Measurements from ENCODE around the gene CARD18. TPM values are rescaled to one million over a fixed set of nuclear protein-coding genes. Genes with fewer than 3 reads are reported as not detected.

CARD18 gene
- total RNA-seq, 1 experiment from 2014 or later, result not detected

GRCh38 chr11:105183987-105184386 lies 44.4 kb upstream of the CARD18 start:
- no peak overlapping the region for H3K14ac ChIP-seq (ENCODE audit: insufficient read depth, low read length)
- H4K8ac ChIP-seq (replicated peaks; ENCODE audit: insufficient read length, low read depth, low read length), result no peak overlapping the region
- no peak overlapping the region for H2BK5ac ChIP-seq (ENCODE audit: insufficient read length, low read length)
- no peak overlapping the region for H2BK20ac ChIP-seq (ENCODE audit: low read depth, low read length, poor library complexity, severe bottlenecking)
- H3K4me3 Mint-ChIP-seq, result no peak overlapping the region
- no peak overlapping the region for H3K18ac ChIP-seq (ENCODE audit: insufficient read length, low read depth, low read length)
- H3K23me2 ChIP-seq (ENCODE audit: insufficient read length, low read depth, low read length, poor library complexity, severe bottlenecking), result no peaks in the 10 kb centered on the region
- no peak overlapping the region for H3K4ac ChIP-seq (ENCODE audit: low read depth, low read length)
- H4K5ac ChIP-seq (ENCODE audit: insufficient read length, low read depth, low read length), result no peak overlapping the region
- DNase-seq, result no peak
- no peaks in the 10 kb centered on the region for H3K79me1 ChIP-seq (ENCODE audit: insufficient read depth, low read depth, low read length, poor library complexity, severe bottlenecking)
- no peaks in the 10 kb centered on the region for H4K20me1 ChIP-seq (ENCODE audit: control insufficient read depth, insufficient read depth, insufficient read length)
- H3K27me3 ChIP-seq (ENCODE audit: insufficient read depth, low read length), result no peaks in the 10 kb centered on the region
- no peak overlapping the region for H3K9ac ChIP-seq (ENCODE audit: extremely low read depth, insufficient read length, low read length)
- no peak overlapping the region for H2AK5ac ChIP-seq (ENCODE audit: insufficient read length, low read length)
- H3K4me2 ChIP-seq (ENCODE audit: insufficient read depth, insufficient read length, low read length), result no peak overlapping the region
- no peaks in the 10 kb centered on the region for H3K4me1 Mint-ChIP-seq
- H2BK15ac ChIP-seq (ENCODE audit: low read depth, low read length), result no peak overlapping the region
- no peak overlapping the region for H2BK120ac ChIP-seq (ENCODE audit: low read depth, low read length, poor library complexity, severe bottlenecking)
- no peaks in the 10 kb centered on the region for H3K27me3 Mint-ChIP-seq (ENCODE audit: low read depth)
- no peaks in the 10 kb centered on the region for H3K36me3 Mint-ChIP-seq (ENCODE audit: insufficient read depth in 1 of 3, low read depth in 3 of 3)
- WGBS (ENCODE audit: extremely low coverage, insufficient read length, low lambda C conversion rate), result no CpG with 5 or more reads among the region's 1 CpG
- no peak overlapping the region for H3K27ac Mint-ChIP-seq
- H3K56ac ChIP-seq (ENCODE audit: insufficient read length, low read depth, low read length), result no peak overlapping the region
- H3K23ac ChIP-seq (ENCODE audit: insufficient read length, low read depth, low read length), result no peak overlapping the region
- H3K4me1 ChIP-seq (ENCODE audit: insufficient read depth, low read length), result no peaks in the 10 kb centered on the region
- no peak overlapping the region for H2BK12ac ChIP-seq (ENCODE audit: insufficient read length, low read depth, low read length)
- H4K91ac ChIP-seq (ENCODE audit: insufficient read length, low read depth, low read length), result no peak overlapping the region
- no peak overlapping the region for H3T11ph ChIP-seq (ENCODE audit: low read length)
- no peak overlapping the region for H3K27ac ChIP-seq (ENCODE audit: insufficient read length, low read depth, low read length)
- no peak for TF ChIP-seq CTCF (conservative IDR thresholded peaks at IDR 0.05)
- H3K79me2 ChIP-seq (ENCODE audit: insufficient read depth, low read length), result no peaks in the 10 kb centered on the region
- H2AFZ ChIP-seq (ENCODE audit: low read length), result no peak overlapping the region
- no peaks in the 10 kb centered on the region for H3K9me3 ChIP-seq (ENCODE audit: control insufficient read depth, low read depth, low read length)
- H3K9me3 Mint-ChIP-seq, result no peaks in the 10 kb centered on the region

Data from H9 (cell line).